Measurements from ENCODE around the gene MAD1L1.

Gene MAD1L1

GRCh38 chr7:1922870-1923236 lies 309.9 kb downstream of the MAD1L1 start:
- H3K4me3 ChIP-seq (ENCODE audit: low read depth, low read length): no peak overlapping the region

- no peak overlapping the region for H3K4me3 ChIP-seq (ENCODE audit: low read depth, low read length)
These were observed 310.5 kb downstream of the MAD1L1 start for GRCh38 chr7:1922071-1922869.

GRCh38 chr7:1920881-1921280 lies 311.9 kb downstream of the MAD1L1 start:
- H3K4me3 ChIP-seq (ENCODE audit: low read depth, low read length): no peak overlapping the region

- no peak overlapping the region for H3K4me3 ChIP-seq (ENCODE audit: low read depth, low read length)
These were observed 312.5 kb downstream of the MAD1L1 start for GRCh38 chr7:1920266-1920681.

- H3K4me3 ChIP-seq (ENCODE audit: low read depth, low read length): no peak overlapping the region
These were observed 313.0 kb downstream of the MAD1L1 start for GRCh38 chr7:1919539-1920265.

GRCh38 chr7:1918881-1919525 lies 313.7 kb downstream of the MAD1L1 start:
- H3K4me3 ChIP-seq (ENCODE audit: low read depth, low read length): no peak overlapping the region

- no peak overlapping the region for H3K4me3 ChIP-seq (ENCODE audit: low read depth, low read length)
These were observed 314.6 kb downstream of the MAD1L1 start for GRCh38 chr7:1918063-1918645.

GRCh38 chr7:1917221-1918062 lies 315.3 kb downstream of the MAD1L1 start:
- no peak overlapping the region for H3K4me3 ChIP-seq (ENCODE audit: low read depth, low read length)

GRCh38 chr7:1916601-1916970 lies 316.2 kb downstream of the MAD1L1 start:
- H3K4me3 ChIP-seq (ENCODE audit: low read depth, low read length): no peak overlapping the region

- no peak overlapping the region for H3K4me3 ChIP-seq (ENCODE audit: low read depth, low read length)
These were observed 316.7 kb downstream of the MAD1L1 start for GRCh38 chr7:1915956-1916600.

GRCh38 chr7:1915326-1915725 lies 317.4 kb downstream of the MAD1L1 start:
- no peak overlapping the region for H3K4me3 ChIP-seq (ENCODE audit: low read depth, low read length)

- no peak overlapping the region for H3K4me3 ChIP-seq (ENCODE audit: low read depth, low read length)
These were observed 318.0 kb downstream of the MAD1L1 start for GRCh38 chr7:1914743-1915142.

GRCh38 chr7:1914321-1914720 lies 318.4 kb downstream of the MAD1L1 start:
- no peak overlapping the region for H3K4me3 ChIP-seq (ENCODE audit: low read depth, low read length)

GRCh38 chr7:1913466-1914282 lies 319.1 kb downstream of the MAD1L1 start:
- H3K4me3 ChIP-seq (ENCODE audit: low read depth, low read length): no peak overlapping the region

- no peak overlapping the region for H3K4me3 ChIP-seq (ENCODE audit: low read depth, low read length)
These were observed 319.9 kb downstream of the MAD1L1 start for GRCh38 chr7:1912593-1913465.

- H3K4me3 ChIP-seq (ENCODE audit: low read depth, low read length): no peak overlapping the region
These were observed 321.2 kb downstream of the MAD1L1 start for GRCh38 chr7:1911571-1911970.

GRCh38 chr7:1910827-1911226 lies 321.9 kb downstream of the MAD1L1 start:
- no peak overlapping the region for H3K4me3 ChIP-seq (ENCODE audit: low read depth, low read length)

GRCh38 chr7:1910081-1910685 lies 322.6 kb downstream of the MAD1L1 start:
- H3K4me3 ChIP-seq (ENCODE audit: low read depth, low read length): no peak overlapping the region
